ENCODE measurements around the gene VPS13D. TPM values are rescaled to one million over a fixed set of nuclear protein-coding genes. Genes with fewer than 3 reads are reported as not detected.

Gene VPS13D
- total and polyA plus RNA-seq, 4 donors = 38.5 to 72.2 (median 46.0) TPM

DNA sequence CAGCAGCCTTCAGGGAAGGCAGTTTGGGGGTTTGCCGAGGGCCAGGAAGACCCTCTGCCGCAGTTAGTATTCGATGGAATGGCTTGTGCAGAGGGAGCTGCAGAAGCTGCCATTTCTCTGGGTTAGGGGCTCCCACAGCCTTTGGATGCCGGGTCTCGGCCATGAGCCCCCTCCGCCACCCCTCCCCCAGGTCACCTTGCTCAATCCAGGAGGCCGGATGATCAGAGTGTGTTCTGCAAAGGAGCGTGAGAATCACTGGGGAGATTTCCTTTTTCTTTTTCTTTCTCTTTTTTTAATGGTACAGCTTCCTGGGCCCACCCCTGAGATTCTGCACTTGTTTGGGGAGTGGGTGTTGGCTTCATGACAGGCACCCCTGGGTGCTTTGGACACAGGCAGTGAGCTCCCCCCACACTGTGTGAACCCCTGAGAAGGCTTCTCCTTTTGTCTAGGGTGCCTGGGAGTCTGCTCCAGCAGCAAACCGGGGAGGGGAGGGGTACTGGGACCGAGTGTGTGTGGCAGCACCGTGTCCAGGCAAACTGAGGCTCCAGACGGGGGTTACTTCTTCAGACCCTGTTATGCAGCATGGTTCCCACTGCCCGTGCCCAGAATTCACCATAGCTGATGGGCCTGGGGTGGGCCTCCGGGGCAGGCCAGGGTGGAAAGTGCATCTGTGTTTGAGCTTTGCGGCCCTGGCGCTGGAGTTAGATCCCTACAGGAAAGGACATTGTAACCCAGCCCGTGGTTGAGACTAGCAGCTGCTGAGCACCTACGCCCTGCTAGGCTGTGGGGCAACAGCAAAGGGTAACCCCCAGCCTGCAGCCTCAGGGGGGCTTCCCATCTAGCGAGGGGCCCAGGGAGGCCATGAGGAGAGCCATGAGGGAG is 44.6 kb upstream of the VPS13D start:
- peaks cover 47% of the 10 kb centered on the region for H3K4me1 ChIP-seq (ENCODE audit: control insufficient read depth, insufficient read depth, low read length)
- no peaks in the 10 kb centered on the region for H3K27me3 ChIP-seq (ENCODE audit: control insufficient read depth, insufficient read depth, low read length)
- peak overlapping the region; percentile 78 for H3K27ac ChIP-seq (ENCODE audit: low read depth, low read length)
- H3K9me3 ChIP-seq (ENCODE audit: control insufficient read depth, insufficient read depth, low read length) = no peaks in the 10 kb centered on the region
- H3K36me3 ChIP-seq (ENCODE audit: control insufficient read depth, insufficient read depth, low read length) = no peaks in the 10 kb centered on the region
- H3K4me3 ChIP-seq (ENCODE audit: low read depth, low read length) = no peak overlapping the region
- 79% methylated on average over 14 of the region's 19 CpGs for WGBS (ENCODE audit: insufficient coverage)
- no peak for DNase-seq (ENCODE audit: low read depth in 4 of 6, low spot score in 6 of 6)

DNA sequence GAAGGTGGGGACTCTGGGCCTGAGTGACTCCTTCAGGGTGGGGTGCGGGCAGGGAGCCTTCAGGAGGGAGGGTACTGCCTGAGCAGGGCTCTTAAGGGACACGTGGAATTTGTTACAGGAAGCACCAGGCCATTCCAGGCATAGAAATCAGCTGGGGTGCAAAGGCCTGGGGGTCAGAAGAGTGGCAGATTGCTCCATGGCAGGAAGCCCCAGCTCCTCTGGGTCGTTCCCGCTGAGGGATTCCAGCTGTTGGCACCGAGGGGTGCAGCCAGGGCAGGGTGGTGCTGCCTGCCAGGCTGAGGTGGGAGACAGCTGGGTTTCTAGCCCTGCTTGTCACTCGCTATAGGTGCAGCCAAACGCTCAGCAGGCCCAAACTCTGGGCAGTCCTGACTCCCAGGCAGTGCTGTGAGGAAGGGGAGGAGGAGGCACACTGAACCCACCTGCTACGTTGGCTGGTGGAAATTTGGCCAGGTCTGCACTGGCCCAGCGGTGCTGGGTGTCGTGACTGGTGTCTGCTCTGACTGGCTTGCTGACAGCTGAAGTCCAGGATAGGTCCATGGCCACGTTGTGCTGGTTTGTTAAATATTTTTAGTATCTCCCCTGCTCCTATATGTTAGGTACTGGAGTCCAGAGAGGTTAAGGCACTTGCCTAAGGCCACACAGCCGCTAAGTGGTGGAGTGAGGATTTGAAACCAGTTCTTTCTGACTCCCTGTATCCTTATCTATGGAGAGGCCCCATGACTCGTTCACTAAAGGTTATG is 43.7 kb upstream of the VPS13D start:
- WGBS (ENCODE audit: insufficient coverage) = 80% methylated on average over 11 of the region's 13 CpGs
- H3K36me3 ChIP-seq (ENCODE audit: control insufficient read depth, insufficient read depth, low read length) = peaks cover under 1% of the 10 kb centered on the region
- H3K27ac ChIP-seq (ENCODE audit: low read depth, low read length) = no peak overlapping the region
- no peak for DNase-seq (ENCODE audit: low read depth in 4 of 6, low spot score in 6 of 6)
- H3K27me3 ChIP-seq (ENCODE audit: control insufficient read depth, insufficient read depth, low read length) = no peaks in the 10 kb centered on the region
- no peak overlapping the region for H3K4me3 ChIP-seq (ENCODE audit: low read depth, low read length)
- H3K4me1 ChIP-seq (ENCODE audit: control insufficient read depth, insufficient read depth, low read length) = peaks cover 40% of the 10 kb centered on the region
- no peaks in the 10 kb centered on the region for H3K9me3 ChIP-seq (ENCODE audit: control insufficient read depth, insufficient read depth, low read length)

DNA sequence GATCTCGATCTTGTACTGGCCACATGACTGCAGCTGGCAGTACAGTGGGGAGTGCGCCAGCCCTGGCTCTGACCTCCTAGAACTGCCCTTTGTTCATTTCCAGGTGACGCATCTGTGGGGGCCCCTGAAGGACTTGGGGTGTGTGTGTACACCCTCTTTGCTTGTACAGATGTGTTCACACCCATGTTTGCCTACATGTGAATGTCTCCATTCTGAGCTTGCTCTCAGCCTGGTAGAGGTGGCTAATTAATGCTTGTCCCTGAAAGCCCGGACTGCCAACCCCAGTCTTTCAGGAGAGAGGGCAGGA is 43.2 kb upstream of the VPS13D start:
- peaks cover 36% of the 10 kb centered on the region for H3K4me1 ChIP-seq (ENCODE audit: control insufficient read depth, insufficient read depth, low read length)
- WGBS (ENCODE audit: insufficient coverage) = 87% methylated on average over 4 of the region's 4 CpGs

DNA sequence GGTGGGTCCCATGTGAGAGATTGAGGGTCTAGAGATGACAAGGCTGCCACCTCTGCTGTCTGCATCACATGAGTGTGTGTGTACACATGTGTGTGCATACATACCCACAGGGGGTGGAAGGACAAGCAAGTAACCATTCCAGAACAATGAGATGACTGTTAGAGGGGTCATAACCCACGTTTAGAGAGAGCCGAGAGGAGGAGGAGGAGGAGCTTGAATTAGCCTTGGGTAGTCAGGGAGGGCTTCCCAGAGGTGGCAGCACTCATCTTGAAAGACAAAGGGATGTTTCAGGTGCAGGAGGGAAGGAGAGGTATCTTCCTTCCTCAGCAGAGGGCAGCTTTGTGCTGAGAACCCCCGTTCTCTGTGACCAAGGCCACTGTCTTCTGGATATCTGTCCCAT is 41.7 kb upstream of the VPS13D start:
- Histone ChIP-seq H3K4me3 (ENCODE audit: low read depth, low read length) (no peak overlapping the region), H3K4me1 (ENCODE audit: control insufficient read depth, insufficient read depth, low read length) (peaks cover 33% of the 10 kb centered on the region), H3K27me3 (ENCODE audit: control insufficient read depth, insufficient read depth, low read length) (no peaks in the 10 kb centered on the region), H3K9me3 (ENCODE audit: control insufficient read depth, insufficient read depth, low read length) (no peaks in the 10 kb centered on the region), H3K27ac (ENCODE audit: low read depth, low read length) (no peak overlapping the region), H3K36me3 (ENCODE audit: control insufficient read depth, insufficient read depth, low read length) (peaks cover 8% of the 10 kb centered on the region)
- 25% methylated on average over 3 of the region's 3 CpGs for WGBS (ENCODE audit: insufficient coverage)
- no peak for DNase-seq (ENCODE audit: low read depth in 4 of 6, low spot score in 6 of 6)

More for the DNA sequence above, 43.2 kb upstream of the VPS13D start:
- H3K27me3 ChIP-seq (ENCODE audit: control insufficient read depth, insufficient read depth, low read length) = no peaks in the 10 kb centered on the region
- peaks cover 6% of the 10 kb centered on the region for H3K36me3 ChIP-seq (ENCODE audit: control insufficient read depth, insufficient read depth, low read length)
- no peak overlapping the region for H3K27ac ChIP-seq (ENCODE audit: low read depth, low read length)
- no peak for DNase-seq (ENCODE audit: low read depth in 4 of 6, low spot score in 6 of 6)
- no peaks in the 10 kb centered on the region for H3K9me3 ChIP-seq (ENCODE audit: control insufficient read depth, insufficient read depth, low read length)
- no peak overlapping the region for H3K4me3 ChIP-seq (ENCODE audit: low read depth, low read length)

DNA sequence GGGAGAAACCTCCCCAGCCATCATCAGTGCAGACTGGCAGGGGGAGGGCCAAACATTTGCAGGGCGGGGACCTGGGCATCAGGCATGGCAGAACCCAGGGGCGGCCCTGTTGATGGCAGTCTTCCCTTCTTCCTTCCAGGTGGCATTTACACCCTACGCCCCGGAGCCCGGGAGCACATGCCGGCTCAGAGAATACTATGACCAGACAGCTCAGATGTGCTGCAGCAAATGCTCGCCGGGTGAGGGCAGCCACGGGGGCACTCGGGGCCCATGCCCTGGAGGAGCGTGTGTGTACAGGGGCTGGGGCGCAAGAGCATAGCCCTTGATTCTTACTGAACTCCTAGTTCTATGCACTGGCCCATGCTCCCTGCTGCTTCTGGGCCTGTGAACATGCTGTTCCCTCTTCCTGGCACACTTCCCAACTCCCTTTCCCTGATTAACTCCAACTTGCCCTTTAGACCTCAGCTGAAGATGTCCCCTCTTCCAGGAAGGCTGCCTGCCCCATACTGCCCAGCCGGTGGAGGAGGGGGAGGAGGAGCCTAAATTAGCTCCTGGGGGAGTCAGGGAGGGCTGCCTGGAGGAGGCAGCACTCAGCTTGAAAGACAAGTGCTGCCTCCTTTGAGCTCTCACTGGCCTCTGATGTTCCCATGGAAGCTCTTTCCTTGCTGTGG is 41.0 kb upstream of the VPS13D start:
- Histone ChIP-seq H3K4me1 (ENCODE audit: control insufficient read depth, insufficient read depth, low read length) (peaks cover 31% of the 10 kb centered on the region), H3K9me3 (ENCODE audit: control insufficient read depth, insufficient read depth, low read length) (no peaks in the 10 kb centered on the region), H3K27me3 (ENCODE audit: control insufficient read depth, insufficient read depth, low read length) (no peaks in the 10 kb centered on the region), H3K27ac (ENCODE audit: low read depth, low read length) (no peak overlapping the region), H3K4me3 (ENCODE audit: low read depth, low read length) (no peak overlapping the region), H3K36me3 (ENCODE audit: control insufficient read depth, insufficient read depth, low read length) (peaks cover 8% of the 10 kb centered on the region)
- no peak for DNase-seq (ENCODE audit: low read depth in 4 of 6, low spot score in 6 of 6)
- WGBS (ENCODE audit: insufficient coverage) = 80% methylated on average over 13 of the region's 13 CpGs

DNA sequence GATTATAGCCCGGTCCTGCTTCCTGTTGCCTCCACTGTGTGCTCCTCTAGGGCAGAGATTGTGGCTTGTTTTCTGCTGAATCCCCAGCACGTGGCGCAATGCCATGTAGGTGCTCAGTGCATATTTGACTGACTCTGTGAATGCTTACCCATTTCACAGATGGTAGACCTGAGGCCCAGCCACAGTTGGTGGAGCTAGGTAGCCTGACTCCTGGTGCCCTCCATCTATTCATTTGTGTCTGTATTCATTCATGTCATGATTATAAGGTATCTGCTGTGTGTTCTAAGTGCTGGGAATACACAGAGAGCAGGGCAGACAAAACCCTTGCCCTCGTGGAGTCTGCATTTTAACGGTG is 40.5 kb upstream of the VPS13D start:
- Histone ChIP-seq H3K27me3 (ENCODE audit: control insufficient read depth, insufficient read depth, low read length) (no peaks in the 10 kb centered on the region), H3K9me3 (ENCODE audit: control insufficient read depth, insufficient read depth, low read length) (no peaks in the 10 kb centered on the region), H3K4me3 (ENCODE audit: low read depth, low read length) (no peak overlapping the region), H3K36me3 (ENCODE audit: control insufficient read depth, insufficient read depth, low read length) (peaks cover 8% of the 10 kb centered on the region), H3K27ac (ENCODE audit: low read depth, low read length) (no peak overlapping the region), H3K4me1 (ENCODE audit: control insufficient read depth, insufficient read depth, low read length) (peaks cover 26% of the 10 kb centered on the region)
- no peak for DNase-seq (ENCODE audit: low read depth in 4 of 6, low spot score in 6 of 6)
- WGBS (ENCODE audit: insufficient coverage) = 83% methylated on average over 5 of the region's 5 CpGs

DNA sequence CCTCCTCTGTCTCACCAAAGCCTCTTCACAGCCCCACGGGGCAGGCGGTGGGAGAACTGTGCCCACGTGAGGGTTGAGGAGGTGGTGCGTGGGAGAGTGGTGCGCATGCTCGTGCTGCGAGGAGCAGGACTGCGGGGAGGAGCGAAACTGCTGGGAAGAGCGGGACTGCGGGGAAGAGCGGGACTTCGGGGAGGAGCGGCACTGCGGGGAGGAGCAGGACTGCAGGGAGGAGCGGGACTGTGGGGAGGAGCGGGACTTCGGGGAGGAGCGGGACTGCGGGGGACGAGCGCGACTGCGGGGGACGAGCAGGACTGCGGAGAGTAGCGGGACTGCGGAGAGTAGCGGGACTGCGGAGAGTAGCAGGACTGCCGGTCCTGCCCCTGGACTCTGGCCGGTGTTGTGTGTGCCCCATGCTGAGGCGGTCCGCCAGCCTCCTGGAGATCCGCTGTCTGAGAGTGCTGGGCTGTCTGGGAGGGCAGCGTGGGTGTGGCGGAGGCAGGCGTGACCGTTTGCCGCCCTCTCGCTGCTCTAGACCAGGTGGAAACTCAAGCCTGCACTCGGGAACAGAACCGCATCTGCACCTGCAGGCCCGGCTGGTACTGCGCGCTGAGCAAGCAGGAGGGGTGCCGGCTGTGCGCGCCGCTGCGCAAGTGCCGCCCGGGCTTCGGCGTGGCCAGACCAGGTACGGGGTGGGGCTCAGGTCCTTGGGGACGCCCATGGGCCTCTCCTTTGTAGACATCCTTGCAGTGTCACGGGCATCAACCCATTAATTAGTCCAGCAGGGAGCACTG is 38.4 kb upstream of the VPS13D start:
- no peak for DNase-seq (ENCODE audit: low read depth in 4 of 6, low spot score in 6 of 6)
- Histone ChIP-seq H3K27me3 (ENCODE audit: control insufficient read depth, insufficient read depth, low read length) (no peaks in the 10 kb centered on the region), H3K4me1 (ENCODE audit: control insufficient read depth, insufficient read depth, low read length) (peaks cover 5% of the 10 kb centered on the region), H3K4me3 (ENCODE audit: low read depth, low read length) (no peak overlapping the region), H3K27ac (ENCODE audit: low read depth, low read length) (no peak overlapping the region), H3K9me3 (ENCODE audit: control insufficient read depth, insufficient read depth, low read length) (no peaks in the 10 kb centered on the region), H3K36me3 (ENCODE audit: control insufficient read depth, insufficient read depth, low read length) (peaks cover 8% of the 10 kb centered on the region)
- WGBS (ENCODE audit: insufficient coverage) = 84% methylated on average over 56 of the region's 58 CpGs

DNA sequence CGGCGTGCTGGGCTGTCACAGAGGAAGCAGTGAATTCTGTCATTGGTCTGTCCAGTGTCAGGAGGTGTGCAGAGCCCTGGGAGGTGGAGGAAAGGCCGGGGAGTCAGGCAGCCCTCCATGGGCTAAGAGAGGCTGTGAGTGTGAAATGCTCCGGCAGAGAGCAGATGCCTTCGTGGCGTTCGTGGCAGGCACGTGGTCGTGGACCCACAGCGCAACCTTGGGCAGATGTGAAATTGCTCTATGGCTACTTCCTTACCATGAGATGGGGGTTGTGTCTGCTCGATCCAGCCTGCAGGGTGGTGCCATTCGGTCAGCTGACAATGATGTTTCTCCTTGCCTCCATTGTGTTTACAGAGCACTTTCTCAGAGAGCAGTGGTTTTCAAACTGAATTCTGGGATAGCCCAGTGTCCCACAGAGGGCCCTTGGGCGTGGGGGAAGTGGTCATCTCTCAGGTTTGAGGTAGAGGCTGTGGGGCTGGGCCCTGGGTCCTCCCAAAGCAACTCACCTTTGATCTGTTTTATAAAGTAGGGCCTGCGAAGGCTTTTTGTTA is 35.1 kb upstream of the VPS13D start:
- no peak for DNase-seq (ENCODE audit: low read depth in 4 of 6, low spot score in 6 of 6)
- H3K4me3 ChIP-seq (ENCODE audit: low read depth, low read length) = no peak overlapping the region
- H3K4me1 ChIP-seq (ENCODE audit: control insufficient read depth, insufficient read depth, low read length) = no peaks in the 10 kb centered on the region
- no peaks in the 10 kb centered on the region for H3K27me3 ChIP-seq (ENCODE audit: control insufficient read depth, insufficient read depth, low read length)
- no peaks in the 10 kb centered on the region for H3K9me3 ChIP-seq (ENCODE audit: control insufficient read depth, insufficient read depth, low read length)
- 94% methylated on average over 10 of the region's 14 CpGs for WGBS (ENCODE audit: insufficient coverage)
- no peak overlapping the region for H3K27ac ChIP-seq (ENCODE audit: low read depth, low read length)
- peaks cover 8% of the 10 kb centered on the region for H3K36me3 ChIP-seq (ENCODE audit: control insufficient read depth, insufficient read depth, low read length)

- peaks cover 8% of the 10 kb centered on the region for H3K36me3 ChIP-seq (ENCODE audit: control insufficient read depth, insufficient read depth, low read length)
Observed at GRCh38 chr1:12195416-12195815, 34.4 kb upstream of the VPS13D start.

More at GRCh38 chr1:12195416-12195815, 34.4 kb upstream of the VPS13D start:
- no peaks in the 10 kb centered on the region for H3K27me3 ChIP-seq (ENCODE audit: control insufficient read depth, insufficient read depth, low read length)
- H3K4me1 ChIP-seq (ENCODE audit: control insufficient read depth, insufficient read depth, low read length) = no peaks in the 10 kb centered on the region
- H3K27ac ChIP-seq (ENCODE audit: low read depth, low read length) = no peak overlapping the region
- no peaks in the 10 kb centered on the region for H3K9me3 ChIP-seq (ENCODE audit: control insufficient read depth, insufficient read depth, low read length)
- WGBS (ENCODE audit: insufficient coverage) = 75% methylated on average over 3 of the region's 3 CpGs
- no peak overlapping the region for H3K4me3 ChIP-seq (ENCODE audit: low read depth, low read length)
- DNase-seq (ENCODE audit: low read depth in 4 of 6, low spot score in 6 of 6) = no peak
